ENCODE data around the gene MAPK1. TPM values are rescaled to one million over a fixed set of nuclear protein-coding genes. Genes with fewer than 3 reads are reported as not detected.

MAPK1 gene
- total and polyA plus RNA-seq, 2 experiments from 2014 or later: 72.3 to 76.0 TPM

GRCh38 chr22:21857481-21857914 is 9.9 kb downstream of the MAPK1 start:
- H3K4me3 ChIP-seq: no peak overlapping the region
- no peaks in the 10 kb centered on the region for H3K9me2 ChIP-seq (ENCODE audit: insufficient read depth)
- no peaks in the 10 kb centered on the region for H3K36me3 ChIP-seq (ENCODE audit: low read depth)
- in situ Hi-C loops (cut with MboI): no loop called here
- H3K4me1 ChIP-seq (ENCODE audit: insufficient read depth): peaks cover 9% of the 10 kb centered on the region; the same call in 1 of the 2 replicates
- H3K27me3 ChIP-seq (replicated peaks; ENCODE audit: insufficient read depth): no peaks in the 10 kb centered on the region
- H3F3A ChIP-seq (ENCODE audit: insufficient read depth): 0 out of 2 replicates have a peak, but pooled peaks cover 4% of the 10 kb centered on the region
- 65 to 67% methylated on average over 4 of the region's 4 CpGs for WGBS, 2 experiments (ENCODE audit: low coverage in 1 of 2, low lambda C conversion rate in 2 of 2, missing lambda C conversion rate in 2 of 2)
- peaks cover 100% of the 10 kb centered on the region for H3K79me2 ChIP-seq (ENCODE audit: insufficient read depth)
- no peak overlapping the region for H3K9ac ChIP-seq
- H3K4me2 ChIP-seq (ENCODE audit: unreplicated experiment): no peak overlapping the region
- DNase-seq: peak; percentile 21
- TF ChIP-seq EZH2phosphoT487 (IDR thresholded peaks at IDR 0.05; ENCODE audit: insufficient read depth, low read depth) (no peak), EZH2 (IDR thresholded peaks at IDR 0.05; ENCODE audit: insufficient read depth, poor library complexity, severe bottlenecking) (no peak)
- no peaks in the 10 kb centered on the region for H3K9me3 ChIP-seq (ENCODE audit: low read depth)
- no peak overlapping the region for H2AFZ ChIP-seq
- H4K20me1 ChIP-seq (ENCODE audit: insufficient read depth): peaks cover 64% of the 10 kb centered on the region
- H3K27ac ChIP-seq: no peak overlapping the region

GRCh38 chr22:21856868-21857267 is 10.6 kb downstream of the MAPK1 start:
- H3K27ac ChIP-seq: no peak overlapping the region
- in situ Hi-C loops (cut with MboI): no loop called here
- 0 out of 2 replicates have a peak, but pooled peaks cover 4% of the 10 kb centered on the region for H3F3A ChIP-seq (ENCODE audit: insufficient read depth)
- H3K4me2 ChIP-seq (ENCODE audit: unreplicated experiment): no peak overlapping the region
- no peak for DNase-seq
- H4K20me1 ChIP-seq (ENCODE audit: insufficient read depth): peaks cover 58% of the 10 kb centered on the region
- H2AFZ ChIP-seq: no peak overlapping the region
- no peak for TF ChIP-seq EZH2 (IDR thresholded peaks at IDR 0.05; ENCODE audit: insufficient read depth, poor library complexity, severe bottlenecking)
- TF ChIP-seq EZH2phosphoT487 (IDR thresholded peaks at IDR 0.05; ENCODE audit: insufficient read depth, low read depth): no peak
- H3K9ac ChIP-seq: no peak overlapping the region
- no peaks in the 10 kb centered on the region for H3K27me3 ChIP-seq (replicated peaks; ENCODE audit: insufficient read depth)
- H3K36me3 ChIP-seq (ENCODE audit: low read depth): no peaks in the 10 kb centered on the region
- 97 to 99% methylated on average over 8 of the region's 8 CpGs for WGBS, 2 experiments (ENCODE audit: low coverage in 1 of 2, low lambda C conversion rate in 2 of 2, missing lambda C conversion rate in 2 of 2)
- no peak overlapping the region for H3K4me3 ChIP-seq
- peaks cover 100% of the 10 kb centered on the region for H3K79me2 ChIP-seq (ENCODE audit: insufficient read depth)
- H3K4me1 ChIP-seq (ENCODE audit: insufficient read depth): peaks cover 8% of the 10 kb centered on the region; the same call in 1 of the 2 replicates
- H3K9me2 ChIP-seq (ENCODE audit: insufficient read depth): no peaks in the 10 kb centered on the region
- no peaks in the 10 kb centered on the region for H3K9me3 ChIP-seq (ENCODE audit: low read depth)

- Histone ChIP-seq H3K9ac (no peak overlapping the region), H3K4me2 (ENCODE audit: unreplicated experiment) (no peak overlapping the region), H3K4me3 (no peak overlapping the region), H3K9me2 (ENCODE audit: insufficient read depth) (no peaks in the 10 kb centered on the region), H3K9me3 (ENCODE audit: low read depth) (no peaks in the 10 kb centered on the region), H3K27me3 (replicated peaks; ENCODE audit: insufficient read depth) (no peaks in the 10 kb centered on the region), H4K20me1 (ENCODE audit: insufficient read depth) (peaks cover 51% of the 10 kb centered on the region), H3K4me1 (ENCODE audit: insufficient read depth) (peaks cover 3% of the 10 kb centered on the region; the same call in 1 of the 2 replicates), H3K79me2 (ENCODE audit: insufficient read depth) (peaks cover 100% of the 10 kb centered on the region), H3K27ac (no peak overlapping the region), H2AFZ (no peak overlapping the region), H3F3A (ENCODE audit: insufficient read depth) (0 out of 2 replicates have a peak, but pooled peaks cover 4% of the 10 kb centered on the region), H3K36me3 (ENCODE audit: low read depth) (no peaks in the 10 kb centered on the region)
- DNase-seq: no peak
- in situ Hi-C loops (cut with MboI): no loop called here
- no peak for TF ChIP-seq EZH2 (IDR thresholded peaks at IDR 0.05; ENCODE audit: insufficient read depth, poor library complexity, severe bottlenecking)
- no peak for TF ChIP-seq EZH2phosphoT487 (IDR thresholded peaks at IDR 0.05; ENCODE audit: insufficient read depth, low read depth)
- 95 to 97% methylated on average over 10 of the region's 10 CpGs for WGBS, 2 experiments (ENCODE audit: low coverage in 1 of 2, low lambda C conversion rate in 2 of 2, missing lambda C conversion rate in 2 of 2)
These were observed 11.2 kb downstream of the MAPK1 start for GRCh38 chr22:21856197-21856596.

GRCh38 chr22:21855676-21856075 is 11.8 kb downstream of the MAPK1 start:
- H4K20me1 ChIP-seq (ENCODE audit: insufficient read depth): peaks cover 46% of the 10 kb centered on the region
- no peaks in the 10 kb centered on the region for H3K27me3 ChIP-seq (replicated peaks; ENCODE audit: insufficient read depth)
- H3K4me1 ChIP-seq (ENCODE audit: insufficient read depth): peaks cover 3% of the 10 kb centered on the region; the same call in 1 of the 2 replicates
- no peak overlapping the region for H3K9ac ChIP-seq
- H3K9me3 ChIP-seq (ENCODE audit: low read depth): no peaks in the 10 kb centered on the region
- H3K79me2 ChIP-seq (ENCODE audit: insufficient read depth): peaks cover 100% of the 10 kb centered on the region
- no peak overlapping the region for H2AFZ ChIP-seq
- no peak for TF ChIP-seq EZH2phosphoT487 (IDR thresholded peaks at IDR 0.05; ENCODE audit: insufficient read depth, low read depth)
- TF ChIP-seq EZH2 (IDR thresholded peaks at IDR 0.05; ENCODE audit: insufficient read depth, poor library complexity, severe bottlenecking): no peak
- H3K4me2 ChIP-seq (ENCODE audit: unreplicated experiment): no peak overlapping the region
- H3K36me3 ChIP-seq (ENCODE audit: low read depth): no peaks in the 10 kb centered on the region
- in situ Hi-C loops (cut with MboI): no loop called here
- no peaks in the 10 kb centered on the region for H3K9me2 ChIP-seq (ENCODE audit: insufficient read depth)
- 75 to 78% methylated on average over 6 of the region's 6 CpGs for WGBS, 2 experiments (ENCODE audit: low coverage in 1 of 2, low lambda C conversion rate in 2 of 2, missing lambda C conversion rate in 2 of 2)
- H3F3A ChIP-seq (ENCODE audit: insufficient read depth): 0 out of 2 replicates have a peak, but pooled peaks cover 4% of the 10 kb centered on the region
- no peak overlapping the region for H3K27ac ChIP-seq
- no peak for DNase-seq
- no peak overlapping the region for H3K4me3 ChIP-seq

- H3K79me2 ChIP-seq (ENCODE audit: insufficient read depth): peaks cover 100% of the 10 kb centered on the region
- no peak overlapping the region for H3K4me3 ChIP-seq
- peaks cover 4% of the 10 kb centered on the region; the same call in 1 of the 2 replicates for H3F3A ChIP-seq (ENCODE audit: insufficient read depth)
- H3K4me2 ChIP-seq (ENCODE audit: unreplicated experiment): no peak overlapping the region
- H3K27me3 ChIP-seq (replicated peaks; ENCODE audit: insufficient read depth): no peaks in the 10 kb centered on the region
- H2AFZ ChIP-seq: no peak overlapping the region
- no peaks in the 10 kb centered on the region for H3K9me2 ChIP-seq (ENCODE audit: insufficient read depth)
- H4K20me1 ChIP-seq (ENCODE audit: insufficient read depth): peaks cover 31% of the 10 kb centered on the region
- no peak for DNase-seq
- in situ Hi-C loops (cut with MboI): no loop called here
- H3K27ac ChIP-seq: no peak overlapping the region
- no peak overlapping the region for H3K9ac ChIP-seq
- no peaks in the 10 kb centered on the region for H3K36me3 ChIP-seq (ENCODE audit: low read depth)
- no peaks in the 10 kb centered on the region for H3K9me3 ChIP-seq (ENCODE audit: low read depth)
- TF ChIP-seq EZH2 (IDR thresholded peaks at IDR 0.05; ENCODE audit: insufficient read depth, poor library complexity, severe bottlenecking) (no peak), EZH2phosphoT487 (IDR thresholded peaks at IDR 0.05; ENCODE audit: insufficient read depth, low read depth) (no peak)
- H3K4me1 ChIP-seq (ENCODE audit: insufficient read depth): no peaks in the 10 kb centered on the region
These were observed 16.8 kb downstream of the MAPK1 start for GRCh38 chr22:21850660-21851059.
